Fibroblast of lung (primary cell): Measurements from ENCODE around the gene MBNL2. TPM values are rescaled to one million over a fixed set of nuclear protein-coding genes. Genes with fewer than 3 reads are reported as not detected.

Experiments
- DNase-seq, 2 donors: peaks; one replicate each; pipeline versions ENCODE4 v3.0.0 to v3.0.0-alpha.2; 2010; ENCODE audit warnings: low read depth in 2 of 2
- H2AFZ ChIP-seq: 2 replicates; pipeline ENCODE4 v1.5.1; 2012; ENCODE audit warnings: low read length, control low read depth, inconsistent platforms
- H3K27ac ChIP-seq: 2 replicates; pipeline ENCODE4 v1.5.1; 2011; ENCODE audit warnings: low read length, control low read depth; ENCODE audit not compliant: insufficient read depth
- H3K27me3 ChIP-seq: 2 replicates; pipeline ENCODE4 v1.5.1; 2011; ENCODE audit warnings: mild to moderate bottlenecking, low read length; ENCODE audit not compliant: control insufficient read depth, insufficient read depth
- H3K36me3 ChIP-seq: 2 replicates; pipeline ENCODE4 v1.5.1; 2011; ENCODE audit warnings: low read length; ENCODE audit not compliant: control insufficient read depth, insufficient read depth
- H3K4me1 ChIP-seq: 2 replicates; pipeline ENCODE4 v1.5.1; 2011; ENCODE audit warnings: low read length; ENCODE audit not compliant: control insufficient read depth, insufficient read depth; ENCODE audit errors: extremely low read depth
- H3K4me2 ChIP-seq: 2 replicates; pipeline ENCODE4 v1.5.1; 2011; ENCODE audit warnings: low read length, control low read depth; ENCODE audit not compliant: insufficient read depth; ENCODE audit errors: extremely low read depth
- H3K4me3 ChIP-seq, 4 experiments: fragments of 200-600 bp in 1 of 4; sonication (generic) in 1 of 4; replicated peaks in 1 of 4; 2 replicates each; pipeline ENCODE4 v1.5.1; 2011 to 2016; ENCODE audit warnings: low read length in 4 of 4, low read depth in 3 of 4, mild to moderate bottlenecking in 3 of 4, control low read depth in 2 of 4, inconsistent platforms in 1 of 4, mixed read lengths in 1 of 4; ENCODE audit not compliant: insufficient read depth in 1 of 4; ENCODE audit errors: control extremely low read depth in 1 of 4
- H3K79me2 ChIP-seq: 2 replicates; pipeline ENCODE4 v1.5.1; 2012; ENCODE audit warnings: mild to moderate bottlenecking, low read length, inconsistent platforms; ENCODE audit not compliant: control insufficient read depth, insufficient read depth
- H3K9ac ChIP-seq: 2 replicates; pipeline ENCODE4 v1.5.1; 2011; ENCODE audit warnings: mild to moderate bottlenecking, low read length, control low read depth; ENCODE audit not compliant: insufficient read depth
- H3K9me3 ChIP-seq: 2 replicates; pipeline ENCODE4 v1.5.1; 2012; ENCODE audit warnings: low read depth, low read length; ENCODE audit not compliant: control insufficient read depth, insufficient read depth
- H4K20me1 ChIP-seq: 2 replicates; pipeline ENCODE4 v1.5.1; 2011; ENCODE audit warnings: low read length; ENCODE audit not compliant: control insufficient read depth, insufficient read depth; ENCODE audit errors: extremely low read depth
- EZH2 ChIP-seq: IDR thresholded peaks from 2 replicates; pipeline ENCODE4 v1.5.1; 2012; ENCODE audit warnings: low read length, control low read depth, mild to moderate bottlenecking; ENCODE audit errors: missing control alignments
- polyA plus RNA-seq, 2 donors: library from polyadenylated mRNA; depleted of rRNA in 1 of 2; stranded (reverse) in 1 of 2; unstranded in 1 of 2; fragments of >200 nt; gene quantifications; 2 replicates each; pipeline ENCODE4 v1.2.1, GENCODE V29; 2011 to 2012; ENCODE audit warnings: missing spikeins in 1 of 2
- total RNA-seq: library from RNA; depleted of rRNA; stranded (reverse); fragments of >200 nt; gene quantifications from 2 replicates; pipeline ENCODE4 v1.2.1, GENCODE V29; 2014
- TF ChIP-seq, protein P1 (sequence below), 2 donors: IDR thresholded peaks in 1 of 2; conservative IDR thresholded peaks in 1 of 2; 1 replicate in 1 of 2; 2 replicates in 1 of 2; pipeline ENCODE4 v1.5.1; 2011 to 2012; ENCODE audit warnings: low read length in 2 of 2, control low read depth in 1 of 2, inconsistent platforms in 1 of 2, low read depth in 1 of 2, mild to moderate bottlenecking in 1 of 2

The MBNL2 gene
- total and polyA plus RNA-seq, 2 donors (not counting 1 experiment from before 2014, with no cell fraction given) = 48.9 to 61.1 TPM

DNA sequence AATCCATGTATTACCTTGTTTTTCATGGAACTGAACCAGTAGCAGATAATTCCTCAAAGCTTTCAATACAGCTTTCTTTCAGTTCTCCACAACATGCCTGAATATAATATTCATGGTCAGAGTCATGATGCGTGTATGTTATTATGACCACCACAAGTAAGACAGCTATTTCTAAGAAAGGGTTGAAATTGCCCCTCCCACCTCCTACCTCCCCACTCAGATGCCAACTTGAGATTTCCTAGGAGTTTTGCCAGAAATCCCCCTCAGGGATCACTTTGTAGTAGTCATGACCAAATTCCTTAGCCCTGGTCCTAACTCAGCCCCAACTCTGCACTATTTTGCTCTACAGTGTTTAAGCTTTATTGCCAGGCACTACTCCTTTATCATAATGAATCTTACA, 141.9 kb downstream of the MBNL2 start:
- no peaks in the 10 kb centered on the region for H3K27me3 ChIP-seq
- DNase-seq = peak in 1 of 2 donors; percentile 52
- H3K79me2 ChIP-seq = no peaks in the 10 kb centered on the region
- H3K9me3 ChIP-seq = no peaks in the 10 kb centered on the region
- H3K27ac ChIP-seq = no peak overlapping the region
- no peaks in the 10 kb centered on the region for H3K36me3 ChIP-seq
- H3K4me3 ChIP-seq = no peak overlapping the region
- H3K4me1 ChIP-seq = peaks cover 18% of the 10 kb centered on the region
- no peak overlapping the region for H3K9ac ChIP-seq
- H2AFZ ChIP-seq = no peak overlapping the region
- H3K4me2 ChIP-seq = no peak overlapping the region
- no peaks in the 10 kb centered on the region for H4K20me1 ChIP-seq
- TF ChIP-seq, protein P1, sequence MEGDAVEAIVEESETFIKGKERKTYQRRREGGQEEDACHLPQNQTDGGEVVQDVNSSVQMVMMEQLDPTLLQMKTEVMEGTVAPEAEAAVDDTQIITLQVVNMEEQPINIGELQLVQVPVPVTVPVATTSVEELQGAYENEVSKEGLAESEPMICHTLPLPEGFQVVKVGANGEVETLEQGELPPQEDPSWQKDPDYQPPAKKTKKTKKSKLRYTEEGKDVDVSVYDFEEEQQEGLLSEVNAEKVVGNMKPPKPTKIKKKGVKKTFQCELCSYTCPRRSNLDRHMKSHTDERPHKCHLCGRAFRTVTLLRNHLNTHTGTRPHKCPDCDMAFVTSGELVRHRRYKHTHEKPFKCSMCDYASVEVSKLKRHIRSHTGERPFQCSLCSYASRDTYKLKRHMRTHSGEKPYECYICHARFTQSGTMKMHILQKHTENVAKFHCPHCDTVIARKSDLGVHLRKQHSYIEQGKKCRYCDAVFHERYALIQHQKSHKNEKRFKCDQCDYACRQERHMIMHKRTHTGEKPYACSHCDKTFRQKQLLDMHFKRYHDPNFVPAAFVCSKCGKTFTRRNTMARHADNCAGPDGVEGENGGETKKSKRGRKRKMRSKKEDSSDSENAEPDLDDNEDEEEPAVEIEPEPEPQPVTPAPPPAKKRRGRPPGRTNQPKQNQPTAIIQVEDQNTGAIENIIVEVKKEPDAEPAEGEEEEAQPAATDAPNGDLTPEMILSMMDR (conservative IDR thresholded peaks at IDR 0.05 in 1 of 2, IDR thresholded peaks at IDR 0.05 in 1 of 2; ENCODE audit: low read depth in 1 of 2, low read length in 2 of 2) = no peak
- TF ChIP-seq EZH2 = no peak

DNA sequence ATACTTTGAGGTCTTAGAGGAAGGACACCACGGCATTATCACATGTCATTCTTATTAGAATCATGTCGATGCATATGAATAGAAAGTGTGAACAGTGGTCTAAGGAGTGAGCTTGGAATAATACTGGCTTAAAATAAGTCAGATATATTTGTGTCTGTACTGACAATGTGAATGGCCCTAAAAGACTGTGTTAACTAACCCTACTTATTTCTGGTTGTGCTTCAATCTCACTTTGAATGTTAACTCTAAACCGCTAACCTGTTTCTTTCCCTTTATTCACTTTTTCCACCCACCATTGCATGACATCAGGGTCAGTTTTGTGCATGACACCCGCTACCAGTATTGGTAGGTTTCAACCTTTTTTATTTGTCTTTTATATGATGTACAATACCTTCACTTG, 142.7 kb downstream of the MBNL2 start:
- Histone ChIP-seq H3K4me2 (no peak overlapping the region), H3K27me3 (no peaks in the 10 kb centered on the region), H2AFZ (no peak overlapping the region), H3K36me3 (no peaks in the 10 kb centered on the region), H3K4me1 (peaks cover 18% of the 10 kb centered on the region), H3K79me2 (no peaks in the 10 kb centered on the region), H3K9me3 (no peaks in the 10 kb centered on the region), H3K27ac (no peak overlapping the region), H3K4me3 (no peak overlapping the region), H3K9ac (no peak overlapping the region), H4K20me1 (no peaks in the 10 kb centered on the region)
- TF ChIP-seq EZH2 = no peak
- TF ChIP-seq, protein P1 (conservative IDR thresholded peaks at IDR 0.05 in 1 of 2, IDR thresholded peaks at IDR 0.05 in 1 of 2; ENCODE audit: low read depth in 1 of 2, low read length in 2 of 2) = no peak
- DNase-seq = no peak

DNA sequence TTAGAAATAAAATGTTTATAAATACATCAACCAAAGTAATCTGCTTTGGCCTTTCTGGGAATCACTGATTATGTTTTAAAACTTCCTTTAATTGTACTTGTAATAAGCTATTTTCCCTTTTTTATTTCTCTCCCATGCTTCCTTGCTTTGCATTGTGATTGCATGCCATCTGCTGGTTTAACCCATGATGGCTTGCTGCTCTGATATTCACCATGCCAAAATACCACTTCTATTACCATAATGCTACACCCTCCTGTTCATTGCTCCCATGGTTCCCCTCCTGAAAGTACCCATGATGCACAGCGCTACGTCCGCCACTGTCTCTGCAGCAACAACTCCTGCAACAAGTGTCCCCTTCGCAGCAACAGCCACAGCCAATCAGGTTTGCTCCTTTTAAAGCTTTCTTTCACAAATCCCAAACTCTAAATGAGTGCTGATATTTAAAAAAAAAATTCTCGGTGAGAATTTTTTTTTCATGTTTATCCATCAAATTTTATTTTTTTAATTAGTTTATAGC, 144.1 kb downstream of the MBNL2 start:
- no peak overlapping the region for H3K27ac ChIP-seq
- peaks cover 18% of the 10 kb centered on the region for H3K4me1 ChIP-seq
- DNase-seq = peak in 1 of 2 donors; percentile 17
- H3K9me3 ChIP-seq = no peaks in the 10 kb centered on the region
- H3K4me3 ChIP-seq = no peak overlapping the region
- peak overlapping the region; percentile 34 for H3K4me2 ChIP-seq
- TF ChIP-seq, protein P1 (conservative IDR thresholded peaks at IDR 0.05 in 1 of 2, IDR thresholded peaks at IDR 0.05 in 1 of 2; ENCODE audit: low read depth in 1 of 2, low read length in 2 of 2) = peak in 1 of 2 donors; percentile 39
- TF ChIP-seq EZH2 = no peak
- H3K79me2 ChIP-seq = no peaks in the 10 kb centered on the region
- H3K36me3 ChIP-seq = peaks cover under 1% of the 10 kb centered on the region
- H3K9ac ChIP-seq = no peak overlapping the region
- no peaks in the 10 kb centered on the region for H4K20me1 ChIP-seq
- no peak overlapping the region for H2AFZ ChIP-seq
- no peaks in the 10 kb centered on the region for H3K27me3 ChIP-seq
